Measurements from ENCODE around the gene LAPTM5. TPM values are rescaled to one million over a fixed set of nuclear protein-coding genes. Genes with fewer than 3 reads are reported as not detected.

LAPTM5 gene
- total and polyA plus RNA-seq, 4 donors, result 58.7 to 653 (median 271) TPM

DNA sequence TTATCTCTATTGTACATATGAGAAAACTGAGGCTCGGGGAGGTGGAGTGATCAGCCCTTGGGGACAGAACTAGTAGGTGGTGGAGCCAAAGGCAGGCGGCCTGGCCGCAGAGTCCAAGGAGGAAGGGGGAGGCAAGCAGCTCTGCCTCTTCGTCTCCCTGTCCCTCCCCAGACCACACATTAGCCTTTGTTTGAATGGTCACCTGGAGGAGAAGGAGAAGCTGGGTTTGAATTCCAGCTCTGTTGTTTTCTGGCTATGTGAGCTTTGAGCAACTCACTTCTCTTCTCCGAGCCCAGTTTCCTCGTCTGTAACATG is 21.4 kb upstream of the LAPTM5 start:
- no peaks in the 10 kb centered on the region for H3K36me3 ChIP-seq (ENCODE audit: control insufficient read depth in 4 of 4, insufficient read depth in 4 of 4, low read length in 4 of 4)
- DNase-seq (no peak), ATAC-seq (ENCODE audit: insufficient read depth, low FRiP score) (no peak)
- H3K4me1 ChIP-seq (ENCODE audit: control insufficient read depth in 5 of 5, insufficient read depth in 5 of 5, low read length in 5 of 5), result peaks cover 0 to 6% (median 2%) of the 10 kb centered on the region in 5 donors
- H3K9me3 ChIP-seq (ENCODE audit: control insufficient read depth in 4 of 4, insufficient read depth in 3 of 4, low read length in 3 of 4), result no peaks in the 10 kb centered on the region
- H3K9ac ChIP-seq (ENCODE audit: insufficient read depth in 1 of 2, low read length in 2 of 2), result no peak overlapping the region
- TF ChIP-seq, protein P1, sequence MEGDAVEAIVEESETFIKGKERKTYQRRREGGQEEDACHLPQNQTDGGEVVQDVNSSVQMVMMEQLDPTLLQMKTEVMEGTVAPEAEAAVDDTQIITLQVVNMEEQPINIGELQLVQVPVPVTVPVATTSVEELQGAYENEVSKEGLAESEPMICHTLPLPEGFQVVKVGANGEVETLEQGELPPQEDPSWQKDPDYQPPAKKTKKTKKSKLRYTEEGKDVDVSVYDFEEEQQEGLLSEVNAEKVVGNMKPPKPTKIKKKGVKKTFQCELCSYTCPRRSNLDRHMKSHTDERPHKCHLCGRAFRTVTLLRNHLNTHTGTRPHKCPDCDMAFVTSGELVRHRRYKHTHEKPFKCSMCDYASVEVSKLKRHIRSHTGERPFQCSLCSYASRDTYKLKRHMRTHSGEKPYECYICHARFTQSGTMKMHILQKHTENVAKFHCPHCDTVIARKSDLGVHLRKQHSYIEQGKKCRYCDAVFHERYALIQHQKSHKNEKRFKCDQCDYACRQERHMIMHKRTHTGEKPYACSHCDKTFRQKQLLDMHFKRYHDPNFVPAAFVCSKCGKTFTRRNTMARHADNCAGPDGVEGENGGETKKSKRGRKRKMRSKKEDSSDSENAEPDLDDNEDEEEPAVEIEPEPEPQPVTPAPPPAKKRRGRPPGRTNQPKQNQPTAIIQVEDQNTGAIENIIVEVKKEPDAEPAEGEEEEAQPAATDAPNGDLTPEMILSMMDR (IDR thresholded peaks at IDR 0.05; ENCODE audit: control extremely low read depth, extremely low read depth), result no peak
- H3K4me3 ChIP-seq, result no peak overlapping the region
- no peaks in the 10 kb centered on the region for H3K27me3 ChIP-seq (ENCODE audit: control insufficient read depth in 3 of 3, insufficient read depth in 3 of 3, low read length in 2 of 3)
- H3K27ac ChIP-seq (ENCODE audit: low read depth in 1 of 2, low read length in 1 of 2), result no peak overlapping the region
- 70 to 79% methylated on average over 6 of the region's 6 CpGs for WGBS, 2 donors

DNA sequence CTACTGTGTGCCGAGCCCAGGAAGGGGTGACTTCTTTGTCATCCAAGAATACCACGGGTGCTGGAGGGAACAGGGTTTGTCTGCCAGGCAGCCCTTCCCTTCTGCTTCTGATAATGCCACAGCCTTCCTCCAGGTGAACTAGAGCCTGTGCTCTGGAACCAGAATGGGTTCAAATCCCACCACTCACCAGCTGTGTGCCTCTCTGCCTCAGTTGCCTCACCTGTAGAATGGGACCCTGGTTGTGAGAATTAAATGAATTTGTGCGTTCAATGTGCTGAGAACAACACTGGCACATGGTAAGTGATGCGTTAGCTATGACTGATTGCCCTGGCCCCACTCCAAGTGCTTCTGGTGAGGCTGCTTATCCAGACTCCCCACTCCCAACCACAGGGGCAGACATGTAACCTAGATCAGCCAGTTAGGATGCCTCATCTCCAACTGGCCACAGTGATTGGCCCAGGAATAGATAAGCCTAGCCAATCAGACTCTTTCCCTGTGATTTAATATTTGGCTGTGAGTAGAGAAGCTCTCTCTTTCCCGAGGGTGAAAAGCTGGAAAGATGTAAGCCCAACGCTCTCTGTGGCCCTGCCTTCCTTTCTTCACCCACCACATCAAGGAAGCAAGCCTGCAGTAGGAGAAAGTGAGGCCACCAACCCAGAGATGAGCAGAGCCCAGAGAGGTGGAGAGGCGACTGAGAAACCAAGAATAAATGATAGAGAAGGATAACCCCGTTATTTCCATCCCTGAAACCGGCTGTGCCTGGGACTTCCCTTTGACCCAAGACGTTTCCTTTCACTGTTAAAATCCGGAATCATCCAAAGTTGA is 20.8 kb upstream of the LAPTM5 start:
- H3K4me1 ChIP-seq (ENCODE audit: control insufficient read depth in 5 of 5, insufficient read depth in 5 of 5, low read length in 5 of 5), result peaks cover 0 to 5% (median 2%) of the 10 kb centered on the region in 5 donors
- no peak overlapping the region for H3K4me3 ChIP-seq
- DNase-seq (peak; percentile 42 to 43 (median 42)), ATAC-seq (ENCODE audit: insufficient read depth, low FRiP score) (no peak)
- TF ChIP-seq, protein P1 (IDR thresholded peaks at IDR 0.05; ENCODE audit: control extremely low read depth, extremely low read depth), result no peak
- H3K27me3 ChIP-seq (ENCODE audit: control insufficient read depth in 3 of 3, insufficient read depth in 3 of 3, low read length in 2 of 3), result no peaks in the 10 kb centered on the region
- H3K36me3 ChIP-seq (ENCODE audit: control insufficient read depth in 4 of 4, insufficient read depth in 4 of 4, low read length in 4 of 4), result no peaks in the 10 kb centered on the region
- H3K9ac ChIP-seq (ENCODE audit: insufficient read depth in 1 of 2, low read length in 2 of 2), result no peak overlapping the region
- 61 to 67% methylated on average over 11 of the region's 11 CpGs for WGBS, 2 donors
- no peaks in the 10 kb centered on the region for H3K9me3 ChIP-seq (ENCODE audit: control insufficient read depth in 4 of 4, insufficient read depth in 3 of 4, low read length in 3 of 4)
- H3K27ac ChIP-seq (ENCODE audit: low read depth in 1 of 2, low read length in 1 of 2), result no peak overlapping the region

DNA sequence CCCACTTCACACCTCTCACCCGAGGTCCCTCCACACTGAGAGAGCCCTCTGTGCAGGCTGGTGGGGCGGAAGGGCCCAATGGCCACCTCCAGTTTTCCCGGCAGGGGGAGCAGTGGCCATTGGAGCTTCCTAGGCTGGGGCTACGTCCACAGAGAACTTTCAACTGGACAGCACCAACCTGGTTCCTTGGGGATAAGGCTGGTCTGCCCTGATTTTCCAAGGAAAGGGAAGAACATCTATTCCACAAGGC is 20.3 kb upstream of the LAPTM5 start:
- ATAC-seq (ENCODE audit: insufficient read depth, low FRiP score) (no peak), DNase-seq (no peak)
- TF ChIP-seq, protein P1 (IDR thresholded peaks at IDR 0.05; ENCODE audit: control extremely low read depth, extremely low read depth), result no peak
- Histone ChIP-seq H3K9me3 (ENCODE audit: control insufficient read depth in 4 of 4, insufficient read depth in 3 of 4, low read length in 3 of 4) (no peaks in the 10 kb centered on the region), H3K4me1 (ENCODE audit: control insufficient read depth in 5 of 5, insufficient read depth in 5 of 5, low read length in 5 of 5) (peaks cover 0 to 5% (median 0%) of the 10 kb centered on the region in 5 donors), H3K4me3 (no peak overlapping the region), H3K27me3 (ENCODE audit: control insufficient read depth in 3 of 3, insufficient read depth in 3 of 3, low read length in 2 of 3) (no peaks in the 10 kb centered on the region), H3K36me3 (ENCODE audit: control insufficient read depth in 4 of 4, insufficient read depth in 4 of 4, low read length in 4 of 4) (no peaks in the 10 kb centered on the region), H3K9ac (ENCODE audit: insufficient read depth in 1 of 2, low read length in 2 of 2) (no peak overlapping the region), H3K27ac (ENCODE audit: low read depth in 1 of 2, low read length in 1 of 2) (no peak overlapping the region)
- 64 to 82% methylated on average over 4 of the region's 4 CpGs for WGBS, 2 donors

Measured in lung (tissue), 12 donors.